HG02943 (cell line): ENCODE data around the gene PYROXD2.

Source experiments
- ATAC-seq: cut with Tn5 transposase; IDR thresholded peaks from one replicate; pipeline ENCODE4 v1.9.1; 2021; ENCODE audit warnings: mild to moderate bottlenecking, low read depth, moderate library complexity; ENCODE audit not compliant: unreplicated experiment

PYROXD2 gene

GRCh38 chr10:98436704-98437103 is 21.7 kb upstream of the PYROXD2 start:
- no peak for ATAC-seq

- ATAC-seq: no peak
Observed at GRCh38 chr10:98435178-98435577, 20.2 kb upstream of the PYROXD2 start.

GRCh38 chr10:98433881-98434732 is 19.1 kb upstream of the PYROXD2 start:
- ATAC-seq: no peak

GRCh38 chr10:98433371-98433770 is 18.4 kb upstream of the PYROXD2 start:
- no peak for ATAC-seq

GRCh38 chr10:98432330-98432729 is 17.3 kb upstream of the PYROXD2 start:
- no peak for ATAC-seq

DNA sequence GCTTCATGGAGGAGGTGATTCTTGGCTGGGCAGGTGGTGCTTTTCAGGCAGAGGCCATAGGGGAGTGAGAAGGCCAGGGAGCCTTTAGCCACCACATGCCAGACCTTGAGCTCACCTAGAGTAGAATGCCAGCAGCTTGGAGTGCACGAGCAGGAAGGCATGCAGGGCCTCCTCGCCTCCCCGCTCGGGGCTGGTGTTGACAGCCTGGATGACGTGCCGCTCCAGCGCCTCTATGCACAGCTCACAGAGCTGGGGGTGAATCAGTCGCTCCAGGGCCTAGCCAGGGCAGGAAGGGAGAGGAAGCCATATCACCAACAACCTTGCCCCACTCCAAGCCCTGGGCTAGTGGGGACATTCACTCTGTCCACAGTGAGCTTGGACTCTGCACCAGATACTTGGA is 16.0 kb upstream of the PYROXD2 start:
- ATAC-seq: no peak

GRCh38 chr10:98430427-98430826 is 15.4 kb upstream of the PYROXD2 start:
- no peak for ATAC-seq

DNA sequence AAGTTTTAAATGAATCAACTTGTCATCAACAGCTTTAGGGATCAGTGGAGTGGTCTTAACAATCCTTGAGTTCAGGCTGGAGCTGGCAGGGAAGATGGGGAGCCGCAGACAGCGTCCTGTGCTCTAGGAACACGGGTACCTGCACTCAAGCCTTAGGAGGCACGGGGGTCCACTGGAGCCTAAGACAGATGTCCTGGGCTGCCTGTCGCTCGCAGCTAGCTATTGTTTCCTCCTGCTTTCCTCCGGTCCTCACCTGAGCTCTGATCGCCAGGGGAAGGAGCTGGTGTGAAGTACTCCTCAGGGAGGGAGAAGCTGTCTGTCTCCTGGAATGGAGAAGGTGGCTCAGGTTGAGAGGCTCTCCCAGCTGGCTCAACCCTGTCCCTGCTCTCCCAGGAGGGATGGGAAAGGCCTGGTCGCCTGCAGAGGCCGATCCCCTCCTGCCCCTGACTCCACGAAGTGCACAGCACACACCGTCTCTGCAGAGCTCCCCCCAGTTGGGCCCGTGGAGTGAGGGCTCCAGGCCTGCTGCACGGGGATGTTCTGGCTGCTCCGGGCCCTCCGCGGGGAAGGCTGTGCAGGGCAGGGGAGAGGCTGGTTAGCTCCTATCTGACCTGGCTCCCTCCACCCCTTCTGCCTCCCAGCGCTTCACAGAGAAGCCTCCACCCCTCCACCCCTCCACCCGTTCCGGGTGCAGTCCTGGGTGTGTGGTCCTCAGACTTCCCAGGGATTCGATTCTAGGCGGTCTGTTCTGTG is 14.5 kb upstream of the PYROXD2 start:
- no peak for ATAC-seq

GRCh38 chr10:98427011-98427515 is 12.1 kb upstream of the PYROXD2 start:
- no peak for ATAC-seq

GRCh38 chr10:98425511-98426352 is 10.8 kb upstream of the PYROXD2 start:
- ATAC-seq: no peak

DNA sequence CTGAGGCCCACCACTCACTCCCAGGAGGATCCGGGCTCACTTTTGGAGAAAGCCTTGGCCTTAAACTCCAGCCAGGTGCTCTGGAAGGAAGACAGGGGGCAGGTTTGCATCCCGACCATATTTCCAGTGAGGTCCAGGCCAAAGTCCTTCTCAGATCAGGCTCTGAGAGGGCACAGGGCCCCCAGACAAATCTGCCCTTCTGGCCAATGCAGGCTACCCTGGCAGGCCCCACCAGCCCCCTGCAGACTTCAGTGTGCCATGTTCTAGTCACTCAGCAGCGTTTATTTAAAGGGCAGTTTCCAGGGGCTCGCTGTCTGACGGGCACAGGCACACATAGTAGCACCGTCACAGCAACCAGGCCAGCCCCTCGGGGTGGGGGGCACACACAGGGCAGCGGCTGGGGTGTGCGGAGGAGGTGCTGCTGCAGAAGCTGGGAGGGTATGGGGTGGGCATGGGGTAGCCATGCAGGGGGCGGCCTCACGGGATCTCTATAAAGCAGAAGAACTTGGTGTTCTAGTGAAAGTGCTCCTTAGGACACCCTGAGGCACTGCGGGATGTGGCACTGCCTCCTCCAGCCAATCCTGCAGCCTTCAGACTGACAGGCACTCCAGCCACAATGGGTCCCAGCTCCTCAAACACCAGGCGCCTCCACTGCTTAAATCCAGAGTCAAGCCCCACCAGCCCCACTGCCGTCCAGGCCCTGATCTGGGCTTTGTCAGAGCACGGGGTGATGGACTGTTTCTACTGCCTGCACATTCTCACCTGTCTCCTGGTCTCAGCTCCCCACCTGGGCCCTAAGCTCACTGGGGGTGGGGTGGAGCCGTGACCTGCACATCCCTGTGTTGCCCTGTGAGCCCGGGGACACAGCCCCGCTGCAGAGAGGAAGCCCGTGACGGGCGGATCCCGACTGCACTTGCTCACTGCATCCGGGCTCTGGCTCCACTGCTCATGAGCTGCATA is 9.6 kb upstream of the PYROXD2 start:
- no peak for ATAC-seq

- ATAC-seq: no peak
Observed at GRCh38 chr10:98423691-98424120, 8.7 kb upstream of the PYROXD2 start.

GRCh38 chr10:98422182-98422581 is 7.2 kb upstream of the PYROXD2 start:
- ATAC-seq: no peak

GRCh38 chr10:98420786-98421185 is 5.8 kb upstream of the PYROXD2 start:
- no peak for ATAC-seq

- ATAC-seq: no peak
Observed at GRCh38 chr10:98419469-98420261, 4.7 kb upstream of the PYROXD2 start.

DNA sequence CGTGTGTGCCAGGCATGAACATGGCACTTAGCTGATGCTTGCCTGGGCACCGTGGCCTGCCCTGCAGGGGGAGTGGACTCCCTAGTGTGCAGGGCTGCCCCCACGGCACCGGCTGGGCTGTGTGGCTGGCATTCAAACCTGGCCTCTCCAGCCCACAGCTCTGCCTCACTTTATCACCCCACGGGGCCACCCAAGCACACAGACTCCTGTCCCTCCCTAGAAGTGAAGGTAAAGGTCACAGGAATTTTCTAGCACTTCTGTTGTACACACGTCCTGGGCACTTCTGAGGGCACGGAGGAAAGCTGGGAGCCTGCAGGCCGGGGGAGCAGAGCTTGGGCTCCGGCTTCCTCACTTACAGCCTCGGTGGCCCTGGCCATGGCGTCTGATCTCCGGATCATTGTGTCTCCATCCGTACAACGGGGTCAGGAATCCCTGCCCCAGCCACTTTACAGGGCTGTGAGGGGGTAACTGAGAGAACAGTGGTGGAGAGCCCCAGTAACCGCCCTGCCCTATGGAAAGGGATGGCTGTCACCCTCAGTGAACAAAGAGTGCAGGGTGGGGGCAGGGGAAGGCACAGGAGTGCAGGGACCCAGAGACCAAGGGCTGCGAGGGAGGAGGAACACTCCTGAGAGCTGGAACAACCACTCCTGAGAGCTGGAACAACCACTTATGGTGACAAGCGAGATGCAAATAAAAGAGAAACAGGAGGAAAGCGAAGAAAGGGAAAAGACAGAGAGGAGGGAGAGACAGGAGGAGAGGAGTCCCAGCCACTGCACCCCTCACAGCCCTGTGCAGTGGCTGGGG is 3.9 kb upstream of the PYROXD2 start:
- ATAC-seq: no peak

DNA sequence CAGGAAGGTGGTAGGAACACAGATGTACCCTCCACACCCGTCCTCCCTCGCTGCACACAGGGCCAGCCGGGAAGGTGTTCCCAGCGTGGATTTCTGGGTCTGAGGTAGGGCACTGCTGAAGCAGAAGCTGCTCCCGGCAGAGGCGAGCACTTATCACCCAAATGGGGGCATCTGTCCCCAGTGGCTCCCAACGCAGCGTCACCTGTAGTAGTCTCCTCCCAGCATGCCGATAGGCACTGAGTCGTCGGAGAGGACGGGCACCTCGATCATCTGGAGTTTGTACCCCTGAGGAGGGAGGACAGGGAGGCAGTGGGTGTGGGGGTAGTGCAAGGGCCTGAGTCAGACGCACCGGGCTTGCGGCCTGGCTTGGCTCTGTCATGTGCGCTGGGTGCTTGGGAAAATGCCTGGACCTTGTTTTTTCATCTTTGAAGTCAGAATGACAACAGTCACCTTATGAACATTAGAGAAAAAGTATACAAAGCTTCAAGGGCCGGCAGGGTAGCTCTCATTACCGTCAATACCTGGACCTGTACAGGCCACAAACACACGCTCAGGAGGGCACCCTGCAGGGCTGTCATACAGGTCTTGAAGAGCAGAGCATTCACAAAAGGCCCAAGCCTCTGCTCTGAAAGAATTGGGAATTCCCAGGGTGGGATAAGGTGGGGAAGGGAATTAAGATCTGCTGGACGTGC is 3.1 kb upstream of the PYROXD2 start:
- ATAC-seq: no peak
